HL-60 (cell line): ENCODE data around the gene ANKS6.
A peak's percentile ranks its signal among the peaks of the same experiment; 100 is the strongest.

Experiments
- DNase-seq, 2 experiments: peaks; one replicate each; pipeline ENCODE4 v3.0.0-alpha.2; 2010 to 2020; ENCODE audit warnings: low read depth in 1 of 2, low spot score in 1 of 2
- H3K27ac ChIP-seq: fragments of 250-450 bp; sonication (Bioruptor Pico); replicated peaks from 2 replicates; pipeline ENCODE4 v1.5.1; 2020; ENCODE audit warnings: mild to moderate bottlenecking, moderate library complexity
- H3K27me3 ChIP-seq: fragments of 250-450 bp; sonication (Bioruptor Pico); 2 replicates; pipeline ENCODE4 v1.5.1; 2021; ENCODE audit warnings: mild to moderate bottlenecking, moderate library complexity; ENCODE audit not compliant: insufficient read depth, poor library complexity, severe bottlenecking
- H3K4me3 ChIP-seq: replicated peaks from 2 replicates; pipeline ENCODE4 v1.5.1; 2011; ENCODE audit warnings: mild to moderate bottlenecking, control low read depth, low read length; ENCODE audit not compliant: insufficient read depth
- GABPA ChIP-seq: IDR thresholded peaks from 2 replicates; pipeline ENCODE4 v1.6.1; 2012; ENCODE audit warnings: low read depth
- POLR2AphosphoS5 ChIP-seq: IDR thresholded peaks from 2 replicates; pipeline ENCODE4 v1.6.1; 2012; ENCODE audit warnings: low read depth
- REST ChIP-seq: IDR thresholded peaks from 2 replicates; pipeline ENCODE4 v1.6.1; 2012; ENCODE audit warnings: low read depth; ENCODE audit not compliant: insufficient replicate concordance
- SPI1 ChIP-seq: IDR thresholded peaks from 2 replicates; pipeline ENCODE4 v1.6.1; 2012; ENCODE audit warnings: low read depth, mild to moderate bottlenecking, borderline replicate concordance
- TF ChIP-seq, protein P1 (sequence below): IDR thresholded peaks from one replicate; pipeline ENCODE4 v1.5.1; 2011; ENCODE audit warnings: low read length, control low read depth, inconsistent platforms; ENCODE audit not compliant: insufficient read depth

The ANKS6 gene

DNA sequence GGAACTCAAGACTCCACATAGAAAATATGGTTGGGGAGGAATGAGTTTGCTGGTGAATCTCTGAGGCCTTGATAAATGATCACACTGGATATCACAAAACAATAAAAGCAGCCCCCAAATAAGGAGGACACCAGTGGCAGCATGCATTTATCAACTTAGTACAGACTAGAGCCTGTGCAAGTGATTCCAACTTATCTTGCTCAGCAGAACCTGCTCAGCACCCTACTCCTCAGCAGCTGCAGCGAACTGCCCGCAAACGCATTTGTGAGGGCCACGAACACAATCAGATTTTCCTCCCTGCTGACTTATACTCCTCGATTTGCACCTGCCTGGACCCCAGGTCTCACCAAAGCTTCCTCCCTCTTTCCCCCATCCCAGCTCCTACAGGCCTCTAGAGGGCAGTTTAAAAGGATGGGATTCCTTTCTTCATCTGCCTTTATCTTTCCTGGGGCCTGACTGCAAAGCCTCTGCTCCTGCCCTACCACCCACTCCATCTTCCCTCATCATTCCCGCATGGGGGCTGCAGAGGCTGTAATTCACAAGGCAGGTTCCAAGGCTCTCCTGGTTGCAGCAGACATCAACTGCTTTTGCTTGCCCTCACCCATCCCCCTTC, 41.2 kb downstream of the ANKS6 start:
- no peak overlapping the region for H3K27ac ChIP-seq
- TF ChIP-seq GABPA (no peak), POLR2AphosphoS5 (no peak), SPI1 (no peak), REST (no peak)
- TF ChIP-seq, protein P1, sequence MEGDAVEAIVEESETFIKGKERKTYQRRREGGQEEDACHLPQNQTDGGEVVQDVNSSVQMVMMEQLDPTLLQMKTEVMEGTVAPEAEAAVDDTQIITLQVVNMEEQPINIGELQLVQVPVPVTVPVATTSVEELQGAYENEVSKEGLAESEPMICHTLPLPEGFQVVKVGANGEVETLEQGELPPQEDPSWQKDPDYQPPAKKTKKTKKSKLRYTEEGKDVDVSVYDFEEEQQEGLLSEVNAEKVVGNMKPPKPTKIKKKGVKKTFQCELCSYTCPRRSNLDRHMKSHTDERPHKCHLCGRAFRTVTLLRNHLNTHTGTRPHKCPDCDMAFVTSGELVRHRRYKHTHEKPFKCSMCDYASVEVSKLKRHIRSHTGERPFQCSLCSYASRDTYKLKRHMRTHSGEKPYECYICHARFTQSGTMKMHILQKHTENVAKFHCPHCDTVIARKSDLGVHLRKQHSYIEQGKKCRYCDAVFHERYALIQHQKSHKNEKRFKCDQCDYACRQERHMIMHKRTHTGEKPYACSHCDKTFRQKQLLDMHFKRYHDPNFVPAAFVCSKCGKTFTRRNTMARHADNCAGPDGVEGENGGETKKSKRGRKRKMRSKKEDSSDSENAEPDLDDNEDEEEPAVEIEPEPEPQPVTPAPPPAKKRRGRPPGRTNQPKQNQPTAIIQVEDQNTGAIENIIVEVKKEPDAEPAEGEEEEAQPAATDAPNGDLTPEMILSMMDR = no peak
- no peaks in the 10 kb centered on the region for H3K27me3 ChIP-seq
- no peak overlapping the region for H3K4me3 ChIP-seq
- no peak for DNase-seq

GRCh38 chr9:98751210-98751609, 45.1 kb downstream of the ANKS6 start:
- Histone ChIP-seq H3K4me3 (no peak overlapping the region), H3K27ac (peak overlapping the region; percentile 80), H3K27me3 (no peaks in the 10 kb centered on the region)
- TF ChIP-seq REST (no peak), POLR2AphosphoS5 (no peak), GABPA (no peak), SPI1 (no peak)
- TF ChIP-seq, protein P1 = no peak
- DNase-seq = no peak

DNA sequence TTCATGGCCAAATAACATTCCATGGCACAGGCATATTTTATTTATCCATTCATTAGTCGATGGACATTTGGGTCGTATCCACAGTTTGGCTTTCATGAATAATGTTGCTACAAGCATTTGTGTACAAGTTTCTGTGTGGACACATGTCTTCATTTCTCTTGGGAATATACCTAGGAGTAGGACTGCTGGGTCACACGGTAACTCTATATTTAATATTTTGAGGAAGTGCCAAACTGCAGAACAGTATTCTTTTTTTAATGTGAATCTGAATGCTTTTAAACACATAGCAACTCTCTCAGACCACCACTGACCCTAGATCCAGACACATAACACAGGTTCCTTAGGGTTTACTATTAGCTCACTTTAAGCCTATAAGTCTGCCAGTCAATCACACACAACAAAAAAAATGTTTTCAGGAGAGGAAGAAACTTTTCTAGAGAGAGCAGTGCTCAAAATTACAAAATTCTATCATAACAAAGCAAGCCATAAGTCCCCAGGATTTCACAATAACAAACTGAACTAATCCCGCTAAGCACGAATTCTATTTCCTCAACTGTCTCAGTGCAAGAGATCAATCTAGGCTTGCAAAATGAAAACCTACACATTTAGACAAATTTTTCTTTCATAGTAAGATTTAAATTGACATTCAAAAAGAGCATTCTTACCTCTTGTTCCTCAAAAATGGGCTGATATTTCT, 45.8 kb downstream of the ANKS6 start:
- peak; percentile 61 to 74 for DNase-seq
- no peaks in the 10 kb centered on the region for H3K27me3 ChIP-seq
- TF ChIP-seq REST = no peak
- TF ChIP-seq SPI1 = peak; percentile 94
- H3K27ac ChIP-seq = peak overlapping the region; percentile 80
- H3K4me3 ChIP-seq = no peak overlapping the region
